Spleen (tissue), 11 donors: ENCODE measurements around the gene SLC22A5. TPM values are rescaled to one million over a fixed set of nuclear protein-coding genes. Genes with fewer than 3 reads are reported as not detected.

ENCODE experiments used
- DNase-seq: peaks from one replicate; pipeline ENCODE4 v3.0.0-alpha.2; 2020
- H3K27ac ChIP-seq, 8 donors: fragments of 200-600 bp; sonication (generic) in 7 of 8; 1 replicate in 4 of 8; 2 replicates in 4 of 8; pipeline versions ENCODE4 v1.5.0 to v1.8.0; 2016 to 2021; ENCODE audit warnings: inconsistent platforms in 4 of 8, mild to moderate bottlenecking in 4 of 8, moderate library complexity in 1 of 8
- H3K27me3 ChIP-seq, 7 donors: fragments of 200-600 bp; sonication (generic) in 6 of 7; replicated peaks in 1 of 7; 1 replicate in 4 of 7; 2 replicates in 3 of 7; pipeline versions ENCODE4 v1.5.0 to v1.8.0; 2016 to 2021; ENCODE audit warnings: inconsistent platforms in 3 of 7, mild to moderate bottlenecking in 1 of 7
- H3K36me3 ChIP-seq, 6 donors: fragments of 200-600 bp; sonication (generic) in 5 of 6; 1 replicate in 4 of 6; 2 replicates in 2 of 6; pipeline versions ENCODE4 v1.5.0 to v1.8.0; 2016 to 2021; ENCODE audit warnings: inconsistent platforms in 2 of 6
- H3K4me1 ChIP-seq, 6 donors: fragments of 200-600 bp; sonication (generic) in 5 of 6; 1 replicate in 3 of 6; 2 replicates in 3 of 6; pipeline versions ENCODE4 v1.5.0 to v1.8.0; 2016 to 2021; ENCODE audit warnings: inconsistent platforms in 3 of 6
- H3K4me3 ChIP-seq, 8 donors: fragments of 200-600 bp; sonication (generic) in 7 of 8; 1 replicate in 4 of 8; 2 replicates in 4 of 8; pipeline versions ENCODE4 v1.5.0 to v1.8.0; 2016 to 2021; ENCODE audit warnings: inconsistent platforms in 4 of 8, mild to moderate bottlenecking in 4 of 8, moderate library complexity in 2 of 8
- H3K9me3 ChIP-seq, 8 donors: fragments of 200-600 bp; sonication (generic) in 7 of 8; 1 replicate in 4 of 8; 2 replicates in 4 of 8; pipeline versions ENCODE4 v1.5.0 to v1.8.0; 2016 to 2021; ENCODE audit warnings: inconsistent platforms in 4 of 8
- CTCF ChIP-seq, 11 experiments: fragments of 200-600 bp in 7 of 11; fragments of 450-650 bp in 4 of 11; sonication (generic) in 4 of 11; IDR thresholded peaks in 8 of 11; conservative IDR thresholded peaks in 3 of 11; 1 replicate in 7 of 11; 2 replicates in 4 of 11; pipeline versions ENCODE4 v1.4.0 to v1.8.0; 2016 to 2021; ENCODE audit warnings: antibody characterized with exemption in 11 of 11, inconsistent platforms in 4 of 11, mild to moderate bottlenecking in 1 of 11
- POLR2A ChIP-seq, 3 donors: fragments of 450-650 bp; IDR thresholded peaks; one replicate each; pipeline ENCODE4 v1.5.1; 2017; ENCODE audit warnings: antibody characterized with exemption in 3 of 3, mild to moderate bottlenecking in 1 of 3
- POLR2AphosphoS5 ChIP-seq, 3 donors: sonication (generic); formaldehyde crosslinking; IDR thresholded peaks; one replicate each; pipeline ENCODE4 v1.5.1; 2017; ENCODE audit warnings: antibody characterized with exemption in 3 of 3
- WGBS, 5 donors: extraction: QIAGEN DNeasy Blood & Tissue Kit in 3 of 5; methylation state at CpG; one replicate each; pipeline versions ENCODE4 v1.1.5 to v1.1.7; 2013 to 2018; 5-methylcytosine and 5-hydroxymethylcytosine counted together
- intact Hi-C: fragments of 100-400 bp; cut with DNase I; formaldehyde crosslinking; loops from one replicate; pipeline ENCODE4 v1.15.0; 2023; ENCODE audit warnings: low total_unique reads
- polyA plus RNA-seq, 3 donors: library from polyadenylated mRNA; stranded (reverse); fragments of 200-250 nt; gene quantifications; one replicate each; pipeline ENCODE4 v1.2.1, GENCODE V29; 2013
- total RNA-seq, 7 donors: library from RNA; depleted of rRNA in 3 of 7; stranded (reverse); fragments of >200 nt in 3 of 7; fragmentation: NEBNext Ultra II Directional in 4 of 7; extraction: Animal tissue kit (Norgen Biotek cat#: 25700) in 4 of 7; gene quantifications; one replicate each; pipeline versions ENCODE4 v1.1.0 to v1.2.1, GENCODE V29; 2016 to 2021
- donor health status: healthy with polysubstance abuse.
- donor health status: DM: no; HTN: no; CAD: no; lungs with moderate emphysema.
- donor health status: DM: no; HTN: no; CAD: no.
- donor health status: Bipolar disorder and iron deficiency.
- donor health status: healthy.
- donor health status: DM: no; HTN: no; CAD: no.
- donor health status: DM: yes; HTN: yes; CAD: no.

SLC22A5 gene
- total and polyA plus RNA-seq, 10 donors: 2.4 to 9.2 (median 6.7) TPM

- H3K27me3 ChIP-seq: no peaks in the 10 kb centered on the region
- TF ChIP-seq POLR2AphosphoS5 (IDR thresholded peaks at IDR 0.05) (no peak), CTCF (IDR thresholded peaks at IDR 0.05 in 8 of 11, conservative IDR thresholded peaks at IDR 0.05 in 3 of 11) (no peak), POLR2A (IDR thresholded peaks at IDR 0.05) (no peak)
- peaks cover 0 to 13% (median 0%) of the 10 kb centered on the region in 6 donors for H3K4me1 ChIP-seq
- H3K27ac ChIP-seq: no peak overlapping the region
- H3K36me3 ChIP-seq: peaks cover 0 to 29% (median 0%) of the 10 kb centered on the region in 6 donors
- WGBS, 5 donors: 89 to 100% (median 96%) methylated on average over 2 of the region's 2 CpGs
- no peak overlapping the region for H3K4me3 ChIP-seq
- no peaks in the 10 kb centered on the region for H3K9me3 ChIP-seq
- intact Hi-C loops: no loop called here
- DNase-seq: no peak
Observed at GRCh38 chr5:132362086-132362485, 7.4 kb upstream of the SLC22A5 start.

- Histone ChIP-seq H3K27ac (no peak overlapping the region), H3K27me3 (no peaks in the 10 kb centered on the region), H3K9me3 (no peaks in the 10 kb centered on the region), H3K4me3 (no peak overlapping the region), H3K36me3 (peaks cover 0 to 29% (median 0%) of the 10 kb centered on the region in 6 donors), H3K4me1 (peaks cover 0 to 6% (median under 1%) of the 10 kb centered on the region in 6 donors)
- WGBS, 5 donors: 81 to 92% (median 84%) methylated on average over 7 of the region's 7 CpGs
- intact Hi-C loops: no loop called here
- DNase-seq: no peak
- TF ChIP-seq CTCF (IDR thresholded peaks at IDR 0.05 in 8 of 11, conservative IDR thresholded peaks at IDR 0.05 in 3 of 11): no peak
- no peak for TF ChIP-seq POLR2A (IDR thresholded peaks at IDR 0.05)
- no peak for TF ChIP-seq POLR2AphosphoS5 (IDR thresholded peaks at IDR 0.05)
Observed at GRCh38 chr5:132363431-132364112, 5.9 kb upstream of the SLC22A5 start.

- H3K4me3 ChIP-seq: no peak overlapping the region
- DNase-seq: no peak
- no peak for TF ChIP-seq CTCF (IDR thresholded peaks at IDR 0.05 in 8 of 11, conservative IDR thresholded peaks at IDR 0.05 in 3 of 11)
- peak in 1 of 3 donors; percentile 62 for TF ChIP-seq POLR2AphosphoS5 (IDR thresholded peaks at IDR 0.05)
- TF ChIP-seq POLR2A (IDR thresholded peaks at IDR 0.05): no peak
- no peaks in the 10 kb centered on the region for H3K9me3 ChIP-seq
- H3K36me3 ChIP-seq: peaks cover 0 to 29% (median 0%) of the 10 kb centered on the region in 6 donors
- WGBS, 5 donors: 44 to 74% (median 56%) methylated on average over 1 of the region's 1 CpG
- no peaks in the 10 kb centered on the region for H3K27me3 ChIP-seq
- H3K27ac ChIP-seq: no peak overlapping the region
- peaks cover 0 to 13% (median 8%) of the 10 kb centered on the region in 6 donors for H3K4me1 ChIP-seq
- intact Hi-C loops: no loop called here
Observed at GRCh38 chr5:132364319-132364718, 5.2 kb upstream of the SLC22A5 start.

GRCh38 chr5:132365213-132365612 is 4.3 kb upstream of the SLC22A5 start:
- Histone ChIP-seq H3K27me3 (no peaks in the 10 kb centered on the region), H3K36me3 (peaks cover 0 to 29% (median 0%) of the 10 kb centered on the region in 6 donors), H3K27ac (no peak overlapping the region), H3K4me1 (peaks cover under 1 to 18% (median 12%) of the 10 kb centered on the region in 6 donors), H3K9me3 (no peaks in the 10 kb centered on the region), H3K4me3 (no peak overlapping the region)
- TF ChIP-seq CTCF (IDR thresholded peaks at IDR 0.05 in 8 of 11, conservative IDR thresholded peaks at IDR 0.05 in 3 of 11) (no peak), POLR2A (IDR thresholded peaks at IDR 0.05) (no peak), POLR2AphosphoS5 (IDR thresholded peaks at IDR 0.05) (no peak)
- WGBS, 5 donors: 90 to 97% (median 95%) methylated on average over 6 of the region's 6 CpGs
- no peak for DNase-seq
- intact Hi-C loops: no loop called here
